DND-41 (cell line): ENCODE measurements around the gene CFAP20DC.

Experiments used
- CTCF ChIP-seq: IDR thresholded peaks from 2 replicates; pipeline ENCODE4 v1.5.1; 2012; ENCODE audit warnings: borderline replicate concordance, low read length, moderate library complexity, mild to moderate bottlenecking; ENCODE audit not compliant: poor library complexity, severe bottlenecking; ENCODE audit errors: extremely low read depth
- EZH2 ChIP-seq: IDR thresholded peaks from 3 replicates; pipeline ENCODE4 v1.6.1; 2012; ENCODE audit warnings: borderline replicate concordance, low read depth, mild to moderate bottlenecking, moderate library complexity, low read length, inconsistent platforms; ENCODE audit not compliant: severe bottlenecking

- no peak for TF ChIP-seq CTCF
- TF ChIP-seq EZH2, result no peak
Measured at GRCh38 chr3:58784888-58785287, 264.9 kb downstream of the CFAP20DC start.
